Panc1 (cell line): Measurements from ENCODE around the gene GABRA6. TPM values are rescaled to one million over a fixed set of nuclear protein-coding genes. Genes with fewer than 3 reads are reported as not detected.
"Not testable (repeated sequence)": the region's sequence is repeated elsewhere in the genome, so short reads cannot be mapped to it uniquely, and the experiment has no call there.

Experiments used
- ATAC-seq: fragments of 200-7000 bp; cut with Tn5 transposase; 2 replicates; pipeline ENCODE4 v1.9.1; 2020; ENCODE audit warnings: mild to moderate bottlenecking, moderate library complexity
- BruUV-seq: library from RNA; stranded (reverse); fragments of 400-500 nt; replicated peaks from 2 replicates; lab custom pipeline; 2021; lab: Mats Ljungman, UMichigan
- CTCF ChIA-PET: fragments of 300-600 bp; sonication (Branson Sonifier 250); formaldehyde crosslinking; loops from one replicate; lab custom pipeline; 2022; ENCODE audit warnings: antibody characterized with exemption; lab: Charles Lee
- POLR2A ChIA-PET: fragments of 300-600 bp; sonication (Branson Sonifier 250); formaldehyde crosslinking; loops from one replicate; lab custom pipeline; 2022; ENCODE audit warnings: antibody characterized with exemption; lab: Charles Lee
- DNase-seq: peaks from one replicate; pipeline ENCODE4 v3.0.0-alpha.2; 2010; ENCODE audit warnings: low read depth, low spot score
- H3K27ac ChIP-seq: 2 replicates; pipeline ENCODE4 v1.5.1; 2011; ENCODE audit warnings: mild to moderate bottlenecking, low read length, inconsistent platforms
- H3K27me3 ChIP-seq: fragments of 200-500 bp; sonication (Bioruptor generic); 2 replicates; pipeline ENCODE4 v1.6.0; 2014; ENCODE audit warnings: low read length, inconsistent platforms; ENCODE audit not compliant: control insufficient read depth, insufficient read depth
- H3K36me3 ChIP-seq: fragments of 200-500 bp; sonication (Bioruptor generic); 2 replicates; pipeline ENCODE4 v1.5.1; 2014; ENCODE audit warnings: inconsistent platforms, mild to moderate bottlenecking, low read length, moderate library complexity; ENCODE audit not compliant: control insufficient read depth, insufficient read depth
- H3K4me1 ChIP-seq: 2 replicates; pipeline ENCODE4 v1.5.1; 2011; ENCODE audit warnings: inconsistent platforms, mild to moderate bottlenecking, low read length, moderate library complexity; ENCODE audit not compliant: control insufficient read depth, insufficient read depth
- H3K4me3 ChIP-seq, 2 experiments: 2 replicates each; pipeline ENCODE4 v1.5.1; 2011 to 2012; ENCODE audit warnings: low read depth in 2 of 2, low read length in 2 of 2, mild to moderate bottlenecking in 2 of 2, inconsistent platforms in 1 of 2, moderate library complexity in 1 of 2
- H3K9me3 ChIP-seq: fragments of 200-500 bp; sonication (Bioruptor generic); 2 replicates; pipeline ENCODE4 v1.5.1; 2014; ENCODE audit warnings: low read depth, mild to moderate bottlenecking, inconsistent platforms, low read length, moderate library complexity; ENCODE audit not compliant: control insufficient read depth, insufficient read depth
- CTCF ChIP-seq: fragments of 450-650 bp; IDR thresholded peaks from 2 replicates; pipeline ENCODE4 v1.5.1; 2017; ENCODE audit warnings: mild to moderate bottlenecking
- POLR2AphosphoS5 ChIP-seq: IDR thresholded peaks from 2 replicates; pipeline ENCODE4 v1.6.1; 2012; ENCODE audit warnings: mild to moderate bottlenecking, low read depth, low read length, moderate library complexity
- REST ChIP-seq, 2 experiments: IDR thresholded peaks; 2 replicates each; pipeline ENCODE4 v1.6.1; 2011 to 2012; ENCODE audit warnings: low read depth in 2 of 2, control low read depth in 1 of 2, low read length in 1 of 2, mild to moderate bottlenecking in 1 of 2, moderate library complexity in 1 of 2; ENCODE audit not compliant: insufficient read depth in 1 of 2
- SIN3A ChIP-seq: IDR thresholded peaks from 2 replicates; pipeline ENCODE4 v1.6.1; 2012; ENCODE audit warnings: low read depth, mild to moderate bottlenecking, low read length, moderate library complexity, borderline replicate concordance; ENCODE audit not compliant: insufficient read depth
- TCF7L2 ChIP-seq: IDR thresholded peaks from 2 replicates; pipeline ENCODE4 v1.6.1; 2011; ENCODE audit warnings: mild to moderate bottlenecking, low read depth, low read length, inconsistent platforms
- in situ Hi-C: cut with HindIII; loops from 2 replicates; pipeline ENCODE4 v1.10.0; 2016; ENCODE audit warnings: low sequenced_read_pairs, low pct_unique_long_range_greater_than_20kb
- intact Hi-C: fragments of 100-400 bp; cut with micrococcal nuclease; formaldehyde crosslinking; loops from one replicate; pipeline ENCODE4 v1.10.0; 2022; ENCODE audit not compliant: unreplicated experiment
- total RNA-seq: library from RNA; stranded (reverse); gene quantifications from one replicate; pipeline ENCODE4 v1.2.1, GENCODE V29; 2021; ENCODE audit not compliant: unreplicated experiment

GABRA6 gene
- total RNA-seq, 1 experiment from 2014 or later = not detected

GRCh38 chr5:161641444-161641843 is 44.1 kb upstream of the GABRA6 start:
- Histone ChIP-seq H3K4me1 (no peaks in the 10 kb centered on the region), H3K9me3 (no peaks in the 10 kb centered on the region), H3K36me3 (no peaks in the 10 kb centered on the region), H3K27ac (no peak overlapping the region), H3K4me3 (no peak overlapping the region), H3K27me3 (no peaks in the 10 kb centered on the region)
- intact Hi-C loops (no loop called here), in situ Hi-C loops (no loop called here)
- POLR2A ChIA-PET = no interaction called here
- CTCF ChIA-PET = no interaction called here
- ATAC-seq = no peak
- no peak for TF ChIP-seq REST (IDR thresholded peaks at IDR 0.05; ENCODE audit: insufficient read depth in 1 of 2, low read depth in 2 of 2, low read length in 1 of 2)
- no peak for TF ChIP-seq POLR2AphosphoS5
- TF ChIP-seq SIN3A = no peak
- TF ChIP-seq CTCF = no peak
- no peak for TF ChIP-seq TCF7L2
- BruUV-seq = no TSS peak
- no peak for DNase-seq

- no peak for TF ChIP-seq SIN3A
- TF ChIP-seq TCF7L2 = no peak
- TF ChIP-seq CTCF = no peak
- TF ChIP-seq POLR2AphosphoS5 = no peak
- TF ChIP-seq REST (IDR thresholded peaks at IDR 0.05; ENCODE audit: insufficient read depth in 1 of 2, low read depth in 2 of 2, low read length in 1 of 2) = no peak
- ChIA-PET CTCF (no interaction called here), POLR2A (no interaction called here)
- no TSS peak for BruUV-seq
- no peak overlapping the region for H3K4me3 ChIP-seq
- H3K9me3 ChIP-seq = no peaks in the 10 kb centered on the region
- no peak overlapping the region for H3K27ac ChIP-seq
- ATAC-seq = no peak
- no peaks in the 10 kb centered on the region for H3K36me3 ChIP-seq
- H3K4me1 ChIP-seq = no peaks in the 10 kb centered on the region
- no peaks in the 10 kb centered on the region for H3K27me3 ChIP-seq
- DNase-seq = no peak
- in situ Hi-C loops = no loop called here
- intact Hi-C loops = no loop called here
Observed at GRCh38 chr5:161645264-161645663, 40.3 kb upstream of the GABRA6 start.

GRCh38 chr5:161651926-161652325 is 33.6 kb upstream of the GABRA6 start:
- H3K4me3 ChIP-seq, in situ Hi-C loops, H3K27ac ChIP-seq, intact Hi-C loops, DNase-seq, H3K4me1 ChIP-seq, H3K36me3 ChIP-seq, POLR2A ChIA-PET, ATAC-seq, H3K27me3 ChIP-seq, H3K9me3 ChIP-seq, BruUV-seq, CTCF ChIA-PET: not testable (repeated sequence)
